Muscle of leg (tissue), 11 donors: ENCODE data around the gene SOX11. TPM values are rescaled to one million over a fixed set of nuclear protein-coding genes. Genes with fewer than 3 reads are reported as not detected.

ENCODE experiments used
- DNase-seq: peaks from one replicate; pipeline ENCODE4 v3.0.0; 2013
- H3K27ac ChIP-seq: one replicate; pipeline ENCODE4 v1.5.1; 2013; ENCODE audit warnings: mild to moderate bottlenecking, low read length, control low read depth
- H3K27me3 ChIP-seq: one replicate; pipeline ENCODE4 v1.6.1; 2013; ENCODE audit warnings: low read length; ENCODE audit not compliant: control insufficient read depth, insufficient read depth
- H3K36me3 ChIP-seq: one replicate; pipeline ENCODE4 v1.6.1; 2013; ENCODE audit warnings: low read length; ENCODE audit not compliant: control insufficient read depth, insufficient read depth
- H3K4me1 ChIP-seq: one replicate; pipeline ENCODE4 v1.6.1; 2013; ENCODE audit warnings: low read length; ENCODE audit not compliant: control insufficient read depth, insufficient read depth
- H3K4me3 ChIP-seq: one replicate; pipeline ENCODE4 v1.5.1; 2013; ENCODE audit warnings: low read length, control low read depth
- H3K9me3 ChIP-seq: replicated peaks from 2 replicates; pipeline ENCODE4 v1.6.1; 2013; ENCODE audit warnings: low read depth, low read length; ENCODE audit not compliant: control insufficient read depth
- WGBS: methylation state at CpG from one replicate; pipeline ENCODE4 v1.1.5; 2013; ENCODE audit warnings: missing lambda C conversion rate; ENCODE audit not compliant: insufficient coverage; 5-methylcytosine and 5-hydroxymethylcytosine counted together
- polyA plus RNA-seq, 8 donors: library from polyadenylated mRNA; unstranded; fragments of 120-200 nt; gene quantifications; one replicate each; pipeline versions ENCODE4 v1.2.1 to v1.2.3, GENCODE V29; 2013; ENCODE audit warnings: inconsistent platforms in 1 of 8, low replicate concordance in 1 of 8; ENCODE audit not compliant: insufficient read length in 8 of 8, insufficient read depth in 1 of 8
- total RNA-seq: library from RNA; stranded (reverse); fragments of 120-200 nt; gene quantifications from one replicate; pipeline ENCODE4 v1.2.4, GENCODE V29; 2013

The SOX11 gene
- total and polyA plus RNA-seq, 9 donors = 13.2 to 32.9 (median 26.7) TPM

DNA sequence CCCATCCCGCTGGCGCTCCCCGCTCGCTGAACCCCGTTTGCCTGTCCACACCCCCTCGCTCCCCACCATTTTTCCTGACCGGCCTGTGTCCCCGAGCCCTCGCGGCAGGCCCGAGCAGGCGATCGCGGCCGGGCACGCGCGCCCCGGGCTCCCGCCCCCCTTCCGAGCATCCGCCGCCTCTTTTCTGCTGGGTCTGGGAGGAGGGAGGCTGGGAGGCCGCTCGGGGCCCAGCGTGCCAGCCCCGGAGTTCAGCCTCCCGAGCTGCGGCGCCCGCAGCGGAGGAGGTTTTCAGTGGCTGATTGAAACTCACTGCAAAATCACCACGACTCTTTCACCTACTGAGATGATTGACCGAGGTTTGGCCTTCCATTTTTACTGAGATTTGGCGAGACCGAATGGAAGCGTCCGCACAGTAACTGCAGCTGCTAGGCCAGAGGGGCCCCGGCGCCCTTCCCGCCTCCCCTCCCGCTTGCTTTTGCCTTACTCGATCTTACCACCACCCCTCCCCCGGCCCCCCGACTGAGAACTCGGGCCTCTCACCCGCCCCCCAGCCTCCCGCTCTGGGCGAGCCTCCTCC, 4.8 kb downstream of the SOX11 start:
- peak; percentile 87 for DNase-seq
- peaks cover 3% of the 10 kb centered on the region for H3K27me3 ChIP-seq
- H3K36me3 ChIP-seq = no peaks in the 10 kb centered on the region
- under 1% methylated on average over 39 of the region's 49 CpGs for WGBS
- H3K4me3 ChIP-seq = peak overlapping the region; percentile 87
- H3K9me3 ChIP-seq = no peaks in the 10 kb centered on the region
- peaks cover 4% of the 10 kb centered on the region for H3K4me1 ChIP-seq
- H3K27ac ChIP-seq = peak overlapping the region; percentile 94

DNA sequence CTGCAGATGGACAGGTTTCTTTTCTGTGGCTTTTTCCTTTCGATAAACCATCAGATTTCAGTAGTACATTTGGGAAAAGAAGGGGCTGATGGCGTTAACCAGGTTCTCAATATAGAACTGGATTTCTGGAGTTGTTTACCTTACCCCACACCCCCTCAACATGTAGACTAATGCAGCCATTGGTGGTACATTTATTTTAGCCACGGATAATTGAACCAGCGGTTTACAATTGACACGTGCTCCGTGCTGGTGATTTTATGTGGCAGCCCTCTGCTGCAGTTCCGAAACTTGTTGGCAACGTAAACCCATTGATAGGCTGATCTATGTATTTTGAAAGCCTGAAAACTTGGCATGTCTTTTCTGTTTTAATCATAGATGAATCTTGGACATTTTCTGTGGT, 5.4 kb downstream of the SOX11 start:
- H3K27me3 ChIP-seq = peaks cover 3% of the 10 kb centered on the region
- no peaks in the 10 kb centered on the region for H3K9me3 ChIP-seq
- peak overlapping the region; percentile 94 for H3K27ac ChIP-seq
- peaks cover 4% of the 10 kb centered on the region for H3K4me1 ChIP-seq
- H3K36me3 ChIP-seq = no peaks in the 10 kb centered on the region
- 13% methylated on average over 6 of the region's 8 CpGs for WGBS
- peak overlapping the region; percentile 28 for H3K4me3 ChIP-seq
- DNase-seq = no peak

DNA sequence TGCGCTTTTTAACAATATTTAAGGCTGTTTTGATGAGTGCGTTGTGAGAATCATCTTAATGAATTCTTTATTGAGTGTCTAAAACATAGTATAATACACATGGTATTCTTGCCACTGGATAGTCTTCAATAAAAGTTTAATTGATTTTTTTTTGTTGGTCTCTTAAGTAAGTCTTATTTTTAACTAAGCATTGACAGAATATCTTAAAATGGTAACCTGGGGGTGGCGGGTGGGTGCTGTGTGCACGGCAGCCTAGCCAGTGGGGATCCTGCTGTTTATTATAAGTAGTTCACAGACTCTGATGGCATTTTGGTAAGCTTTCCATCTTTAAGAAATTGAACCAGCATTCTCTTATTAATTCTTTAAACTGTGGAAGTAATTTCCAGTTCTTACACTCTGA, 6.0 kb downstream of the SOX11 start:
- WGBS = no CpG with 5 or more reads among the region's 4 CpGs
- Histone ChIP-seq H3K27me3 (no peaks in the 10 kb centered on the region), H3K9me3 (no peaks in the 10 kb centered on the region)

DNA sequence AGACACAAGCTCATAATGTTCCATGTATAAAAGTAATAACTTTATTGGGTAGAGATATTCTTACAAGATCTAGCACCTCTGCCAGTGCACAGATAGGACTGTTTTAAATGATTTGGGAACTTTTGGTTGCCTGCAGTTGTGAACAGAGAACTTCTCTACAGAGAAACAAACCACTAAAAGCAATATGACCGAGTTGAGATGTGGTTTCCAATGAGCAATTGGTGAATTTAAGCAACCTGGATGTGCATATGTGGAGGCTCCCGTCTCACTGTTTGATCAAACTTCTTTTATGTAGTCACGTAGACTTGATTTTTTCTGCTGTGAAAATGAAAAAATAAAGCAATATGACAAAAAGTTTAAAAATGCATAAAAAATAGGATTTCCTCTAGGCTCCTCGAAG, 7.8 kb downstream of the SOX11 start:
- Histone ChIP-seq H3K4me1 (peaks cover 4% of the 10 kb centered on the region), H3K27ac (no peak overlapping the region), H3K4me3 (no peak overlapping the region), H3K36me3 (no peaks in the 10 kb centered on the region), H3K27me3 (no peaks in the 10 kb centered on the region), H3K9me3 (no peaks in the 10 kb centered on the region)
- no peak for DNase-seq
- WGBS = 100% methylated on average over 1 of the region's 4 CpGs

More for the DNA sequence above, 6.0 kb downstream of the SOX11 start:
- Histone ChIP-seq H3K4me1 (peaks cover 4% of the 10 kb centered on the region), H3K36me3 (no peaks in the 10 kb centered on the region), H3K27ac (no peak overlapping the region), H3K4me3 (no peak overlapping the region)
- DNase-seq = no peak

DNA sequence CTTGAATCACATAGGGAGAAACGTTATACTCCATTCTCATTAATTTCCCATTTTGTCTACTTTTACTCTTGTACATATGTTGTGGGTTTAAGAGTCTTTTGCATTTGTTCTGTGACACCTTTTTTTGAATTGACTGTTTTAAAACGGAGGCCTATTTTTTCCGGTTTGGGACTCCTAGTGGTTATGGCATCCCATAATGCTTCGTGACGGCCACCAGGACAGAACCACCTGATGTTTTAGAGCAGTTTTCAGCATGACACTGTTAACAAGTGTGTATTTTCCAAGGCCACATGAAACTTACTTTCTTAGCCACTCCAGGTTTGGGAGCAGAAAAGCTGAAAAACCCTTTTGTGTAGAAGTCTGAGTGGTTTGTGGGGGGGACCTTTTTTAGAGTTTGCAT, 8.4 kb downstream of the SOX11 start:
- WGBS = no CpG with 5 or more reads among the region's 5 CpGs
- no peak for DNase-seq
- no peaks in the 10 kb centered on the region for H3K36me3 ChIP-seq
- H3K4me1 ChIP-seq = peaks cover 4% of the 10 kb centered on the region
- H3K4me3 ChIP-seq = no peak overlapping the region
- no peaks in the 10 kb centered on the region for H3K27me3 ChIP-seq
- no peak overlapping the region for H3K27ac ChIP-seq
- no peaks in the 10 kb centered on the region for H3K9me3 ChIP-seq

DNA sequence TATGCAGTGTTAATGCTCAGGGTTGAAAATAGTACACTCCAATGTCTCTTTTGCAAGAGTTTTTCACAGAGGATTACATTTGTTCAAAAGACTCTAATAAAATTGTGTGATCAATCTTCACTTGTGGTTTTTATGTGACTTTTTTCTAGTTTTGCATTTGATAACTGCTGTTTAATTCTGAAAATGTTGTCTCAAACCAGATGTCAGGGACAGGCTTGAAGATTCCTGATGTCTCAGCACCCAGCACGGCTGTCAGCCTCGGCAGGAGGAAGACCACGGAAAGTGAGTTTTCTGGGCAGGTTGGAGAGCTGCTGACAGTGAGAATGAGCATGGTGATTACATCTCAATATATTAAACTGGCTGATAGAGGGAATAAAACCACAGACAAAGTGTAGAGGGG, 9.1 kb downstream of the SOX11 start:
- WGBS = 90% methylated on average over 3 of the region's 3 CpGs
- H3K27ac ChIP-seq = no peak overlapping the region
- no peaks in the 10 kb centered on the region for H3K36me3 ChIP-seq
- H3K27me3 ChIP-seq = no peaks in the 10 kb centered on the region
- peaks cover 4% of the 10 kb centered on the region for H3K4me1 ChIP-seq
- no peak for DNase-seq
- no peaks in the 10 kb centered on the region for H3K9me3 ChIP-seq
- no peak overlapping the region for H3K4me3 ChIP-seq

DNA sequence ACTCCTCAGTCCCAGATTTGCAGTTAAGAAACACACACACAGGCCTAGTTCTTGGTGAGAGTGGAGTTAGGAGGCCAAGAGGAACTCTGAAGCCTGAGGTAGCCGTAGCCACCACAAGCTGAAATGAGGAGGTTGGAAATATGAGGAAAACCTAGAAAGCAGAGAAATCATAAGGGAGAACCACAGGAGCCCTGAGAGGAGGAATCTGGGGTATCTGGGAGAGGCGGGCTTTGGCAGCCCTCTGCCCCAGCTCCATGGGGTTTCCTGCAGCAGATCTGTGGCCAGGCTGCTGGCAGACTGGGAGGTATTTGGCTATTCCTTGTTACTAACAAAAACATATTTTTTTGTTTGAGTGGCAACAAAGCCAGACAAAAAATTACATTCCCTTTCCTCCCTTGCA, 11.0 kb downstream of the SOX11 start:
- Histone ChIP-seq H3K27me3 (no peaks in the 10 kb centered on the region), H3K9me3 (no peaks in the 10 kb centered on the region), H3K36me3 (no peaks in the 10 kb centered on the region), H3K27ac (no peak overlapping the region), H3K4me3 (no peak overlapping the region), H3K4me1 (no peaks in the 10 kb centered on the region)
- 86% methylated on average over 1 of the region's 2 CpGs for WGBS
- no peak for DNase-seq

DNA sequence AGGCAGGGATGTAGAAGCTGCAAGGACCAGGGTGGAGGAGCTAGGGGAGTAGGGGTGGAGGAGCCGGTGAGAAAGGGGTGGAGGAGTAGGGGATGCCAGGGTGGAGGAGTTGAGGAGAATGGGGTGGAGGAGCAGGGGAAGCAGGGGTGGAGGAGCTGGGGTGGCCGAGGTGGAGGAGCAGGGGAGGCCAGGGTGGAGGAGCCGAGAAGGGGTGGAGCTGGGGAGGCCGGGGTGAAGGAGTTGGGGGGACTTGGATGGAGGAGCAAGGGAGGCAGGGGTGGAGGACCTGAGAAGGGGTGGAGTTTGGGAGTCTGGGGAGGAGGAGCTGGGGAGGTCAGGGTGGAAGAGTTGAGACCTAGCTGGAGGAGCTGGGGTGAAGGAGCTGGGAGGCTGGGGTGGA, 13.3 kb downstream of the SOX11 start:
- Histone ChIP-seq H3K36me3 (no peaks in the 10 kb centered on the region), H3K27me3 (peaks cover 2% of the 10 kb centered on the region), H3K4me3 (no peak overlapping the region), H3K27ac (no peak overlapping the region), H3K4me1 (no peaks in the 10 kb centered on the region), H3K9me3 (no peaks in the 10 kb centered on the region)
- DNase-seq = no peak
- 91% methylated on average over 4 of the region's 4 CpGs for WGBS

DNA sequence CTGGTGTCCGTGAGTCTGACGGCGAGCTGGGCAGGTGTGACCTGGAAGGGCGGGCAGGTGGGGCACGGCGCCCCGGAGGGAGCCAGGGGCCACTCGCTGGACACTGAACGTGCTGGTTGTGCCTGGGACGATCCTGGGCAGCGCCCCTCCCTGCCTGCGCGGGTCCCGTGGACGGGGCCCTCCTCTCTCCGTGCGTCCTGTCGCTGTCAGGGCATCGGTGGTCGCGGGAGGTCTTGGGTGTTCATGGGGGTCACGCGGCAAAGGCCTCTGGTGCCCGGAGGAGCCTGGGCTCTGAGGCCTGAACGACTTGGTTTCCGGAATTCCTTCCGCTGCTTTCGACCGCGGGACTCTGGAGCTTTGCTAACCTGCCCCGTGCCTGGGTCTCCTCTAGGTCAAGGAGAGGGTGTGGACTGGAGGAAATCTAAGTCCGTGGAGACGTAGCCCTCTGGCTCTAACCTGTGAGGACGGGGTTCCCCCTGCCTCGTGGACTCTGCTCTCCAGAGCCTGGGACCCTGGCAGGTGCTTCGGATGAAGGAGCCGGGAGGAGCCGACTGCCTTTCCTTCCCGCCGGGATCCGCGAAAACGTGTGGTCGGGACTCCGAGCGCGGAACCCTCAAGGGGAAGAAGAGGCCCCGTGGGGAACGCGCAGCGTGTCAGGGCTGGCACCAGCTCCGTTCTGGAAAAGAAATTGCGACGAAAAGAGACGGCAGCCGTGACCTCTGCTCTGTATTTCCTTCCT, 14.7 kb downstream of the SOX11 start:
- WGBS = 86% methylated on average over 54 of the region's 56 CpGs
- no peaks in the 10 kb centered on the region for H3K4me1 ChIP-seq
- peaks cover 2% of the 10 kb centered on the region for H3K27me3 ChIP-seq
- H3K36me3 ChIP-seq = no peaks in the 10 kb centered on the region
- no peak overlapping the region for H3K27ac ChIP-seq
- DNase-seq = no peak
- no peak overlapping the region for H3K4me3 ChIP-seq
- no peaks in the 10 kb centered on the region for H3K9me3 ChIP-seq

DNA sequence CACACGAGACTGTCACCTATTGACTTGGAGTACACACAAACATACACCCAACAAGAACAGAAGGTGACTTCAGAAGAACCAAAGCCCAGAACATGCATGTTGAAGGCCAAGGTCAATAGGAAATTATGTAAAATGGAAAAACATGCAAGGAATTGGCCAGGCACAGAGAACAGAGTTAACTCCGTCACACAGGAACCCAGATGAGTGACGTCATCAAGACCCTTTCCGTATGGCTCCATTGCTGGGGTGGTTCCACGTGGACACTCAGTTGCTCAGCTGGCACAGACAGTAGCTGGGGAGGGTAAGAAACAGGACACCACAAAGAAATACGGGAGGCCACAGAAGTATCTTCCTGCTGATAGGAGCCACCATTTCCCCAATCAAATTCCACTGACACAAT, 18.4 kb downstream of the SOX11 start:
- WGBS = 74% methylated on average over 3 of the region's 6 CpGs
- H3K9me3 ChIP-seq = no peaks in the 10 kb centered on the region
- peaks cover 2% of the 10 kb centered on the region for H3K27me3 ChIP-seq
- no peak overlapping the region for H3K4me3 ChIP-seq
- no peak overlapping the region for H3K27ac ChIP-seq
- DNase-seq = no peak
- H3K4me1 ChIP-seq = no peaks in the 10 kb centered on the region
- H3K36me3 ChIP-seq = no peaks in the 10 kb centered on the region
